Melanocyte of skin (primary cell): ENCODE data around the gene TCF7L2. TPM values are rescaled to one million over a fixed set of nuclear protein-coding genes. Genes with fewer than 3 reads are reported as not detected.

Source experiments
- total RNA-seq, 2 donors: library from RNA; depleted of rRNA; stranded (reverse); fragments of >200 nt; gene quantifications; 2 replicates each; pipeline ENCODE4 v1.2.3, GENCODE V29; 2012

Gene TCF7L2
- total RNA-seq, result 1 to 10 TPM; 2.1 to 4.7 TPM

DNA sequence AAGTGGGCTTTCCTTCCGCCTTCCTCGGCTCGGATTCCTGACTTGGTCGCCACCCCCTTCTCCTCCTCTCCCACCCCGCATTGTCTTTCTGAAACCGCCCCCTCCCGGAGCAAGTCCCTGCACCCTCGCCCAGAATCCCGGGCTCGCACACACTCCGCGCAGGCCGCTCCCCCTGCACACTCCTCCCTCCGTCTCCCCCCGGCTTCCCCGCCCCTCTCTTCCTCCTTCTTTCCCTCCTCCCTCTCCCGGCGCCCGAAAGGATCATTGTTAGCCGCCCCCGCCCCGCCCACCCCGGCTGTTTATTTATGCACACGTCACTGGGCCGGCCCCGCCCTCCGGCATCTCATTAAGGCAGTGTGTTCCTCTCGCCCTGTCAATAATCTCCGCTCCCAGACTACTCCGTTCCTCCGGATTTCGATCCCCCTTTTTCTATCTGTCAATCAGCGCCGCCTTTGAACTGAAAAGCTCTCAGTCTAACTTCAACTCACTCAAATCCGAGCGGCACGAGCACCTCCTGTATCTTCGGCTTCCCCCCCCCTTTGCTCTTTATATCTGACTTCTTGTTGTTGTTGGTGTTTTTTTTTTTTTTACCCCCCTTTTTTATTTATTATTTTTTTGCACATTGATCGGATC, at the start of gene TCF7L2:
TCF7L2 (plus strand) TSS at position 373 of the 633 bp plus-strand sequence. CDS start 510 bp downstream, outside the sequence.

